Measurements from ENCODE around the gene XXYLT1. TPM values are rescaled to one million over a fixed set of nuclear protein-coding genes. Genes with fewer than 3 reads are reported as not detected.

XXYLT1 gene
- total and polyA plus RNA-seq, 10 of the 15 experiments (the other 5 are each of a cell fraction or from before 2014, with no cell fraction given), result 1.2 to 14.2 (median 9.3) TPM

- TF ChIP-seq ZBTB11 (CRISPR knock-in tag; IDR thresholded peaks at IDR 0.05), result no peak
- TF ChIP-seq ETV6 (conservative IDR thresholded peaks at IDR 0.05 in 1 of 2, IDR thresholded peaks at IDR 0.05 in 1 of 2; ENCODE audit: borderline replicate concordance in 1 of 2, low read depth in 1 of 2), result no peak
- no peak for TF ChIP-seq ZNF622 (IDR thresholded peaks at IDR 0.05)
- no peak for TF ChIP-seq RELA (IDR thresholded peaks at IDR 0.05; ENCODE audit: borderline replicate concordance, partially characterized antibody)
- no peak for TF ChIP-seq CREM (IDR thresholded peaks at IDR 0.05; ENCODE audit: low read depth)
Measured at GRCh38 chr3:195156286-195156890, 114.6 kb downstream of the XXYLT1 start (continued).

GRCh38 chr3:195155570-195156241 lies 115.3 kb downstream of the XXYLT1 start:
- no peak overlapping the region for H3K27ac ChIP-seq (ENCODE audit: control insufficient read depth, insufficient read depth)
- ATAC-seq, result no peak
- no TSS peak for BruUV-seq (replicated peaks)
- no peak for FAIRE-seq
- H3K27me3 ChIP-seq (replicated peaks in 1 of 2; ENCODE audit: control insufficient read depth in 2 of 2, insufficient read depth in 2 of 2, low read length in 1 of 2), result no peaks in the 10 kb centered on the region
- SMC1A ChIA-PET (ENCODE audit: uncharacterized antibody, unreplicated experiment), result interaction anchor here (1.1 to 7.3 kb wide), 5 partner anchors 18 to 97 kb away, joined by 4 to 88 read pairs (median 4); no protein-coding TSS in a partner anchor
- no peak for DNase-seq (ENCODE audit: low read depth, low spot score)
- H3K4me3 ChIP-seq, result no peak overlapping the region
- H4K20me1 ChIP-seq (ENCODE audit: control insufficient read depth, insufficient read depth), result no peaks in the 10 kb centered on the region; the same call in 1 of the 2 replicates
- in situ Hi-C loops (cut with MboI) (no loop called here), intact Hi-C loops (cut with micrococcal nuclease; ENCODE audit: unreplicated experiment) (no loop called here)
- CTCF ChIA-PET, result interaction anchor here (0.6 kb wide), 1 partner anchor 113 kb away, joined by 3 read pairs; no protein-coding TSS in a partner anchor
- H3K4me1 ChIP-seq (ENCODE audit: control insufficient read depth, insufficient read depth, low read length), result peaks cover 41% of the 10 kb centered on the region
- peaks cover 6% of the 10 kb centered on the region for H3K79me2 ChIP-seq (ENCODE audit: control insufficient read depth, insufficient read depth, low read length)
- no peak for TF ChIP-seq IKZF2 (IDR thresholded peaks at IDR 0.05)
- TF ChIP-seq TARDBP (IDR thresholded peaks at IDR 0.05; ENCODE audit: borderline replicate concordance), result no peak
- no peak for TF ChIP-seq MEF2A (IDR thresholded peaks at IDR 0.05; ENCODE audit: insufficient read depth, low read depth, low read length)
- no peak for TF ChIP-seq ELK1 (IDR thresholded peaks at IDR 0.05; ENCODE audit: low read depth, low read length)
- H3K36me3 ChIP-seq (ENCODE audit: control insufficient read depth in 2 of 2, insufficient read depth in 2 of 2, low read length in 1 of 2), result peaks cover 0 to 6% of the 10 kb centered on the region in 2 experiments
- POLR2A ChIA-PET, result interaction anchor here (0.6 to 1.3 kb wide), 5 partner anchors 26 to 479 kb away, joined by 3 to 6 read pairs (median 3); no protein-coding TSS in a partner anchor
- H3K9me3 ChIP-seq (replicated peaks; ENCODE audit: control insufficient read depth, insufficient read depth, low read length), result no peaks in the 10 kb centered on the region
- RAD21 ChIA-PET (ENCODE audit: unreplicated experiment), result interaction anchor here (1.0 to 1.4 kb wide), 3 partner anchors 26 to 116 kb away, joined by 3 to 6 read pairs (median 4); partner anchors contain the start of gene XXYLT1
- WGBS (ENCODE audit: insufficient coverage, insufficient replicate concordance, low lambda C conversion rate, missing lambda C conversion rate), result 95% methylated on average over 14 of the region's 17 CpGs
- no peak overlapping the region for H3K9ac ChIP-seq (ENCODE audit: control insufficient read depth, insufficient read depth, low read length)
- H3K4me2 ChIP-seq (ENCODE audit: control insufficient read depth, insufficient read depth), result no peak overlapping the region
- no peak overlapping the region for H2AFZ ChIP-seq (ENCODE audit: control insufficient read depth, low read depth, low read length)
